ENCODE results near the gene A1CF.

DNA sequence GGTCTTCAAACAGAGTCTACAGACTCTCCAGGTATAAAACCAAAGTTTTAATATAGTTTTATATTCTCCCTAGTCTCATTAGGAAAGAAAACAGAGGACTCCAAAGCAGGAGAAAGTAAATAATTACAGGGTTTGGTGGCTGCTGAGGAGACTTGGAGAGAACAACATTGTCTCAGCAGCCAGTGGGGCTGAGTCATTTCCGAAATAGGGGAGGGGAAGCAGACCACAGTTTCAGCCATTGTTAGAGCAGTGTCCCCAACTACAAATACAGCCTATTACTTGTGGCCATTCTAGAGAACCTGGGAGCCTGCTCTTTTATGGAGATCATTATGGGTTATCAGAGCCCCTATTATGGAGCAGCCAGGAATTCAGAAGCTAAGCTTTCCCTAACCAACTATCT, 44.2 kb upstream of the A1CF start:
- TF ChIP-seq YY1 (IDR thresholded peaks at IDR 0.05; ENCODE audit: insufficient read depth, insufficient read length) (no peak), ZNF274 (IDR thresholded peaks at IDR 0.05; ENCODE audit: low read depth, low read length) (no peak)

All from NT2/D1 (cell line).